Measurements from ENCODE around the gene ZNF821. TPM values are rescaled to one million over a fixed set of nuclear protein-coding genes. Genes with fewer than 3 reads are reported as not detected.
A peak's percentile ranks its signal among the peaks of the same experiment; 100 is the strongest.
"Not testable (repeated sequence)": the region's sequence is repeated elsewhere in the genome, so short reads cannot be mapped to it uniquely, and the experiment has no call there.

ZNF821 gene
- total and polyA plus RNA-seq, 10 donors = 7.9 to 15.9 (median 10.4) TPM

- Histone ChIP-seq H3K27ac (no peak overlapping the region), H3K4me3 (no peak overlapping the region), H3K36me3 (no peaks in the 10 kb centered on the region), H3K4me1 (no peaks in the 10 kb centered on the region), H3K27me3 (replicated peaks in 1 of 7) (no peaks in the 10 kb centered on the region), H3K9me3 (no peaks in the 10 kb centered on the region)
- intact Hi-C loops (cut with DNase I; ENCODE audit: low total_unique reads) = no loop called here
- DNase-seq = no peak
- no peak for TF ChIP-seq CTCF (IDR thresholded peaks at IDR 0.05 in 8 of 11, conservative IDR thresholded peaks at IDR 0.05 in 3 of 11)
- no peak for TF ChIP-seq POLR2A (IDR thresholded peaks at IDR 0.05)
- TF ChIP-seq POLR2AphosphoS5 (IDR thresholded peaks at IDR 0.05) = no peak
- 85 to 93% (median 89%) methylated on average over 3 of the region's 3 CpGs for WGBS, 5 donors
Measured at GRCh38 chr16:71834291-71834690, 49.7 kb downstream of the ZNF821 start.

GRCh38 chr16:71832112-71832511 is 51.9 kb downstream of the ZNF821 start:
- H3K27me3 ChIP-seq (replicated peaks in 1 of 7); H3K27ac ChIP-seq; H3K36me3 ChIP-seq; intact Hi-C loops (cut with DNase I; ENCODE audit: low total_unique reads); H3K4me1 ChIP-seq; H3K9me3 ChIP-seq; H3K4me3 ChIP-seq; DNase-seq: not testable (repeated sequence)
- 87 to 100% (median 94%) methylated on average over 2 of the region's 2 CpGs for WGBS, 5 donors

GRCh38 chr16:71831698-71832097 is 52.3 kb downstream of the ZNF821 start:
- DNase-seq = not testable (repeated sequence)
- 80 to 92% (median 87%) methylated on average over 3 of the region's 3 CpGs for WGBS, 5 donors

GRCh38 chr16:71830359-71830758 is 53.6 kb downstream of the ZNF821 start:
- 80 to 92% (median 82%) methylated on average over 2 of the region's 2 CpGs for WGBS, 5 donors
- Histone ChIP-seq H3K27ac (no peak overlapping the region), H3K27me3 (replicated peaks in 1 of 7) (no peaks in the 10 kb centered on the region), H3K4me1 (no peaks in the 10 kb centered on the region), H3K9me3 (no peaks in the 10 kb centered on the region), H3K36me3 (no peaks in the 10 kb centered on the region), H3K4me3 (no peak overlapping the region)
- DNase-seq = no peak
- TF ChIP-seq POLR2AphosphoS5 (IDR thresholded peaks at IDR 0.05) (no peak), CTCF (IDR thresholded peaks at IDR 0.05 in 8 of 11, conservative IDR thresholded peaks at IDR 0.05 in 3 of 11) (no peak), POLR2A (IDR thresholded peaks at IDR 0.05) (no peak)
- intact Hi-C loops (cut with DNase I; ENCODE audit: low total_unique reads) = no loop called here

More at GRCh38 chr16:71831698-71832097, 52.3 kb downstream of the ZNF821 start:
- H3K36me3 ChIP-seq; H3K4me1 ChIP-seq; H3K27ac ChIP-seq; H3K9me3 ChIP-seq; H3K4me3 ChIP-seq; H3K27me3 ChIP-seq (replicated peaks in 1 of 7); intact Hi-C loops (cut with DNase I; ENCODE audit: low total_unique reads): not testable (repeated sequence)

- H3K9me3 ChIP-seq = no peaks in the 10 kb centered on the region
- 70 to 86% (median 74%) methylated on average over 5 of the region's 5 CpGs for WGBS, 5 donors
- H3K4me3 ChIP-seq = no peak overlapping the region
- no peak for DNase-seq
- TF ChIP-seq CTCF (IDR thresholded peaks at IDR 0.05 in 8 of 11, conservative IDR thresholded peaks at IDR 0.05 in 3 of 11) (no peak), POLR2AphosphoS5 (IDR thresholded peaks at IDR 0.05) (no peak), POLR2A (IDR thresholded peaks at IDR 0.05) (no peak)
- peaks cover 0 to 7% (median 0%) of the 10 kb centered on the region in 6 donors for H3K36me3 ChIP-seq
- H3K27ac ChIP-seq = no peak overlapping the region
- no peaks in the 10 kb centered on the region for H3K27me3 ChIP-seq (replicated peaks in 1 of 7)
- H3K4me1 ChIP-seq = no peaks in the 10 kb centered on the region
- intact Hi-C loops (cut with DNase I; ENCODE audit: low total_unique reads) = no loop called here
Measured at GRCh38 chr16:71826533-71827017, 57.4 kb downstream of the ZNF821 start.

GRCh38 chr16:71817155-71817500 is 66.9 kb downstream of the ZNF821 start:
- WGBS, 5 donors = 79 to 87% (median 82%) methylated on average over 10 of the region's 10 CpGs
- H3K36me3 ChIP-seq; DNase-seq; intact Hi-C loops (cut with DNase I; ENCODE audit: low total_unique reads); H3K9me3 ChIP-seq; H3K27me3 ChIP-seq (replicated peaks in 1 of 7); H3K4me3 ChIP-seq: not testable (repeated sequence)
- Histone ChIP-seq H3K27ac (peak overlapping the region in 5 of 8 donors; percentile 16 to 53 (median 44)), H3K4me1 (peaks cover 0 to 17% (median 3%) of the 10 kb centered on the region in 6 donors)
